ENCODE results near the gene BOK.

- no peak for TF ChIP-seq CTCF (IDR thresholded peaks at IDR 0.05; ENCODE audit: insufficient read depth, low read depth, low read length)
- no peak for TF ChIP-seq EZH2 (IDR thresholded peaks at IDR 0.05; ENCODE audit: insufficient read depth, low read length)
These were observed 5.5 kb downstream of the BOK start for GRCh38 chr2:241563981-241564595.

Data from astrocyte (in vitro differentiated cells and primary cell).